ENCODE data around the gene RGS3. TPM values are rescaled to one million over a fixed set of nuclear protein-coding genes. Genes with fewer than 3 reads are reported as not detected.

The RGS3 gene
- total RNA-seq, 1 experiment from 2014 or later = 39.4 TPM

DNA sequence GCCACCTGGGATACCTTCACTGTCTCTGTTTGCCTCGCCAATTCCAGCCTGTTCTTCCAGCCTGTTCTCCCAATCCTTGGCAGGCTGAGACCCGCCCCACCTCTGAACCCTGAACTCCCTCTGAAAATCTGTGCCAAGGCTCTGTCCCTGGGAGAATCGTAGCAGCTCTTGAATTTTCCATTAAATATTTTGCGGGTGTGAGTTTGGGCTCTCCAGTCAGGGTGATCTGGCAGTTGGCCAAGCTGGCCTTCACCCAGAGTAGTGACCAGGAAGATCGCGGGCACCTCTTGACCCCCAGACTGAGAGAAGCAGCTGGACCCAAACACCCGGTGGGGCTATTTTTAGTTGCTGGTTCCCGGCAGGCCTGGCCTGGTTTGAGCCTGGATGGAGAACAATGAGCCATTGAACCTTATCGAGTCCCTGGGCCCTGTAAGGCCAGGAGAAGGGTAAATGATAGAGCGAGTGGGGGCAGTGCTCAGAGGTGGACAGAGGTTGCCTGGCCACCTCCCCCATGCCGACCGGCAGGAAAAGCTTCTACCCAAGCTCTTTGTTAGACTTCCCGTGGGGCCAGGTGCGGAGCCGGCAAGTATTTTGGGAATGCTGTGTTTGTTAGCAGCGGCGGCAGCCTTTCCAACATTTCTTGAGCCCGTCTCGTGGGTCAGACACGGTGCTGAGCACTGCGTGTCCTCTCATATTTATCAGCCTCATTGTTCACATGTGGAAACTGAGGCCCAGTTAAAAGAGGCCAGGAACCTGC, 146.2 kb downstream of the RGS3 start:
- H4K20me1 ChIP-seq (ENCODE audit: insufficient read depth) = no peaks in the 10 kb centered on the region
- DNase-seq (ENCODE audit: low read depth, low spot score) (no peak), ATAC-seq (no peak)
- TF ChIP-seq RAD21 (IDR thresholded peaks at IDR 0.05; ENCODE audit: low read depth) = no peak
- no peak for TF ChIP-seq SP1 (IDR thresholded peaks at IDR 0.05; ENCODE audit: low read depth)
- TF ChIP-seq JUND (IDR thresholded peaks at IDR 0.05) = no peak
- TF ChIP-seq, protein P1, sequence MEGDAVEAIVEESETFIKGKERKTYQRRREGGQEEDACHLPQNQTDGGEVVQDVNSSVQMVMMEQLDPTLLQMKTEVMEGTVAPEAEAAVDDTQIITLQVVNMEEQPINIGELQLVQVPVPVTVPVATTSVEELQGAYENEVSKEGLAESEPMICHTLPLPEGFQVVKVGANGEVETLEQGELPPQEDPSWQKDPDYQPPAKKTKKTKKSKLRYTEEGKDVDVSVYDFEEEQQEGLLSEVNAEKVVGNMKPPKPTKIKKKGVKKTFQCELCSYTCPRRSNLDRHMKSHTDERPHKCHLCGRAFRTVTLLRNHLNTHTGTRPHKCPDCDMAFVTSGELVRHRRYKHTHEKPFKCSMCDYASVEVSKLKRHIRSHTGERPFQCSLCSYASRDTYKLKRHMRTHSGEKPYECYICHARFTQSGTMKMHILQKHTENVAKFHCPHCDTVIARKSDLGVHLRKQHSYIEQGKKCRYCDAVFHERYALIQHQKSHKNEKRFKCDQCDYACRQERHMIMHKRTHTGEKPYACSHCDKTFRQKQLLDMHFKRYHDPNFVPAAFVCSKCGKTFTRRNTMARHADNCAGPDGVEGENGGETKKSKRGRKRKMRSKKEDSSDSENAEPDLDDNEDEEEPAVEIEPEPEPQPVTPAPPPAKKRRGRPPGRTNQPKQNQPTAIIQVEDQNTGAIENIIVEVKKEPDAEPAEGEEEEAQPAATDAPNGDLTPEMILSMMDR (IDR thresholded peaks at IDR 0.05 in 2 of 3, conservative IDR thresholded peaks at IDR 0.05 in 1 of 3; ENCODE audit: borderline replicate concordance in 1 of 3, insufficient read depth in 1 of 3, low read depth in 2 of 3, low read length in 2 of 3) = no peak
- no peak for TF ChIP-seq TCF7L2 (IDR thresholded peaks at IDR 0.05; ENCODE audit: borderline replicate concordance, extremely low read depth, insufficient read depth, insufficient read length)
- no peak for TF ChIP-seq ZFX (IDR thresholded peaks at IDR 0.05)
- TF ChIP-seq CBX3 (IDR thresholded peaks at IDR 0.05; ENCODE audit: low read depth) = no peak
- TF ChIP-seq, protein P2, sequence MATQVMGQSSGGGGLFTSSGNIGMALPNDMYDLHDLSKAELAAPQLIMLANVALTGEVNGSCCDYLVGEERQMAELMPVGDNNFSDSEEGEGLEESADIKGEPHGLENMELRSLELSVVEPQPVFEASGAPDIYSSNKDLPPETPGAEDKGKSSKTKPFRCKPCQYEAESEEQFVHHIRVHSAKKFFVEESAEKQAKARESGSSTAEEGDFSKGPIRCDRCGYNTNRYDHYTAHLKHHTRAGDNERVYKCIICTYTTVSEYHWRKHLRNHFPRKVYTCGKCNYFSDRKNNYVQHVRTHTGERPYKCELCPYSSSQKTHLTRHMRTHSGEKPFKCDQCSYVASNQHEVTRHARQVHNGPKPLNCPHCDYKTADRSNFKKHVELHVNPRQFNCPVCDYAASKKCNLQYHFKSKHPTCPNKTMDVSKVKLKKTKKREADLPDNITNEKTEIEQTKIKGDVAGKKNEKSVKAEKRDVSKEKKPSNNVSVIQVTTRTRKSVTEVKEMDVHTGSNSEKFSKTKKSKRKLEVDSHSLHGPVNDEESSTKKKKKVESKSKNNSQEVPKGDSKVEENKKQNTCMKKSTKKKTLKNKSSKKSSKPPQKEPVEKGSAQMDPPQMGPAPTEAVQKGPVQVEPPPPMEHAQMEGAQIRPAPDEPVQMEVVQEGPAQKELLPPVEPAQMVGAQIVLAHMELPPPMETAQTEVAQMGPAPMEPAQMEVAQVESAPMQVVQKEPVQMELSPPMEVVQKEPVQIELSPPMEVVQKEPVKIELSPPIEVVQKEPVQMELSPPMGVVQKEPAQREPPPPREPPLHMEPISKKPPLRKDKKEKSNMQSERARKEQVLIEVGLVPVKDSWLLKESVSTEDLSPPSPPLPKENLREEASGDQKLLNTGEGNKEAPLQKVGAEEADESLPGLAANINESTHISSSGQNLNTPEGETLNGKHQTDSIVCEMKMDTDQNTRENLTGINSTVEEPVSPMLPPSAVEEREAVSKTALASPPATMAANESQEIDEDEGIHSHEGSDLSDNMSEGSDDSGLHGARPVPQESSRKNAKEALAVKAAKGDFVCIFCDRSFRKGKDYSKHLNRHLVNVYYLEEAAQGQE (IDR thresholded peaks at IDR 0.05; ENCODE audit: low read depth) = no peak
- TF ChIP-seq YY1 (IDR thresholded peaks at IDR 0.05; ENCODE audit: extremely low read depth, insufficient replicate concordance, low read depth, low read length) = no peak
- H3K9me2 ChIP-seq (ENCODE audit: insufficient read depth) = no peaks in the 10 kb centered on the region
- no peaks in the 10 kb centered on the region for H3K36me3 ChIP-seq (ENCODE audit: control insufficient read depth in 1 of 2, insufficient read depth in 2 of 2, low read length in 2 of 2)
- no peak overlapping the region for H3K4me2 ChIP-seq (ENCODE audit: low read length)
- peaks cover 0 to 4% of the 10 kb centered on the region in 2 experiments; a peak in 1 of 4 replicates for H3K4me1 ChIP-seq (ENCODE audit: control insufficient read depth in 1 of 2, insufficient read depth in 2 of 2, low read length in 2 of 2)
- ChIA-PET RAD21 (ENCODE audit: low non-redundant PET in 1 of 2, low total read pairs in 2 of 2, uncharacterized antibody in 2 of 2, unreplicated experiment in 2 of 2) (no interaction called here), POLR2A (no interaction called here), CTCF (no interaction called here)
- BruUV-seq (replicated peaks) = no TSS peak
- no peak overlapping the region for H3K27ac ChIP-seq (ENCODE audit: low read depth, low read length)
- no peaks in the 10 kb centered on the region for H3K9me3 ChIP-seq (ENCODE audit: control insufficient read depth in 1 of 2, insufficient read depth in 1 of 2, low read depth in 1 of 2, low read length in 2 of 2)
- H2AFZ ChIP-seq (ENCODE audit: low read depth, low read length, poor library complexity, severe bottlenecking) = no peak overlapping the region
- no peak overlapping the region for H3K4me3 ChIP-seq (replicated peaks in 1 of 2; ENCODE audit: low read depth in 1 of 2, low read length in 2 of 2)
- no peak overlapping the region for H3K9ac ChIP-seq (ENCODE audit: low read length)
- no peaks in the 10 kb centered on the region for H3K27me3 ChIP-seq (ENCODE audit: insufficient read depth, low read length)
- intact Hi-C loops (cut with micrococcal nuclease) = no loop called here
- H3K79me2 ChIP-seq (ENCODE audit: insufficient read depth, low read length) = no peaks in the 10 kb centered on the region
